MM.1S (cell line): ENCODE results near the gene ITGA8.
A peak's percentile ranks its signal among the peaks of the same experiment; 100 is the strongest.
"Not testable (repeated sequence)": the region's sequence is repeated elsewhere in the genome, so short reads cannot be mapped to it uniquely, and the experiment has no call there.

ENCODE experiments used
- DNase-seq: peaks from one replicate; pipeline ENCODE4 v3.0.0-alpha.2; 2015
- H2AFZ ChIP-seq: fragments of 300-600 bp; sonication (generic); 2 replicates; pipeline ENCODE4 v1.6.0; 2016; ENCODE audit warnings: antibody characterized with exemption, low read length
- H3F3A ChIP-seq: fragments of 300-600 bp; sonication (generic); 2 replicates; pipeline ENCODE4 v1.6.1; 2016; ENCODE audit warnings: mild to moderate bottlenecking, antibody characterized with exemption, low read length, moderate library complexity, mixed read lengths; ENCODE audit not compliant: insufficient read depth
- H3K27ac ChIP-seq: fragments of 300-600 bp; sonication (generic); 2 replicates; pipeline ENCODE4 v1.5.1; 2016; ENCODE audit warnings: mild to moderate bottlenecking, low read length
- H3K27me3 ChIP-seq: fragments of 300-600 bp; sonication (generic); replicated peaks from 2 replicates; pipeline ENCODE4 v1.6.0; 2016; ENCODE audit warnings: low read length; ENCODE audit not compliant: insufficient read depth
- H3K36me3 ChIP-seq: fragments of 300-600 bp; sonication (generic); replicated peaks from 2 replicates; pipeline ENCODE4 v1.6.1; 2016; ENCODE audit warnings: mild to moderate bottlenecking, low read length, mixed read lengths; ENCODE audit not compliant: insufficient read depth
- H3K4me1 ChIP-seq: fragments of 300-600 bp; sonication (generic); 2 replicates; pipeline ENCODE4 v1.6.1; 2016; ENCODE audit warnings: low read length, mixed read lengths
- H3K4me2 ChIP-seq: fragments of 300-600 bp; sonication (generic); 2 replicates; pipeline ENCODE4 v1.6.0; 2016; ENCODE audit warnings: low read depth, low read length
- H3K4me3 ChIP-seq: fragments of 300-600 bp; sonication (generic); 2 replicates; pipeline ENCODE4 v1.5.1; 2016; ENCODE audit warnings: low read length, mixed read lengths
- H3K79me2 ChIP-seq: fragments of 300-600 bp; sonication (generic); 2 replicates; pipeline ENCODE4 v1.6.1; 2016; ENCODE audit warnings: mixed run types, low read length, mixed read lengths
- H3K9ac ChIP-seq: fragments of 300-600 bp; sonication (generic); 2 replicates; pipeline ENCODE4 v1.6.1; 2016; ENCODE audit warnings: low read length, mixed read lengths
- H3K9me2 ChIP-seq: fragments of 300-600 bp; sonication (generic); replicated peaks from 2 replicates; pipeline ENCODE4 v1.6.1; 2016; ENCODE audit warnings: mild to moderate bottlenecking, low read length, mixed read lengths; ENCODE audit not compliant: insufficient read depth
- H3K9me3 ChIP-seq: fragments of 300-600 bp; sonication (generic); replicated peaks from 2 replicates; pipeline ENCODE4 v1.6.1; 2016; ENCODE audit warnings: mild to moderate bottlenecking, low read length, mixed read lengths; ENCODE audit not compliant: insufficient read depth
- H4K20me1 ChIP-seq: fragments of 300-600 bp; sonication (generic); 2 replicates; pipeline ENCODE4 v1.6.1; 2016; ENCODE audit warnings: mild to moderate bottlenecking, low read length, moderate library complexity, mixed read lengths; ENCODE audit not compliant: insufficient read depth
- EZH2 ChIP-seq: fragments of 300-600 bp; sonication (generic); optimal IDR thresholded peaks from 2 replicates; pipeline ENCODE3; 2017; ENCODE audit warnings: low read depth, mild to moderate bottlenecking, antibody characterized with exemption, low read length, mixed read lengths
- EZH2phosphoT487 ChIP-seq: fragments of 300-600 bp; sonication (generic); IDR thresholded peaks from 2 replicates; pipeline ENCODE4 v1.6.1; 2018; ENCODE audit warnings: antibody characterized with exemption, low read length
- TF ChIP-seq, protein P1 (sequence below): fragments of 300-600 bp; sonication (generic); IDR thresholded peaks from 2 replicates; pipeline ENCODE4 v1.5.1; 2016; ENCODE audit warnings: antibody characterized with exemption, low read length, mixed read lengths

Gene ITGA8

GRCh38 chr10:15587271-15587670, 132.5 kb downstream of the ITGA8 start:
- Histone ChIP-seq H3K79me2 (no peaks in the 10 kb centered on the region), H3K4me3 (no peak overlapping the region), H2AFZ (no peak overlapping the region), H3K4me1 (peaks cover 9% of the 10 kb centered on the region; the same call in 1 of the 2 replicates), H3K9me2 (no peaks in the 10 kb centered on the region), H3K27ac (no peak overlapping the region), H4K20me1 (0 out of 2 replicates have a peak, but pooled peaks cover 4% of the 10 kb centered on the region), H3K4me2 (no peak overlapping the region), H3K36me3 (0 out of 2 replicates have a peak, but pooled peaks cover 2% of the 10 kb centered on the region), H3K9ac (no peak overlapping the region), H3F3A (peaks cover 23% of the 10 kb centered on the region), H3K9me3 (no peaks in the 10 kb centered on the region), H3K27me3 (no peaks in the 10 kb centered on the region)
- DNase-seq = no peak
- TF ChIP-seq EZH2 = no peak
- TF ChIP-seq, protein P1, sequence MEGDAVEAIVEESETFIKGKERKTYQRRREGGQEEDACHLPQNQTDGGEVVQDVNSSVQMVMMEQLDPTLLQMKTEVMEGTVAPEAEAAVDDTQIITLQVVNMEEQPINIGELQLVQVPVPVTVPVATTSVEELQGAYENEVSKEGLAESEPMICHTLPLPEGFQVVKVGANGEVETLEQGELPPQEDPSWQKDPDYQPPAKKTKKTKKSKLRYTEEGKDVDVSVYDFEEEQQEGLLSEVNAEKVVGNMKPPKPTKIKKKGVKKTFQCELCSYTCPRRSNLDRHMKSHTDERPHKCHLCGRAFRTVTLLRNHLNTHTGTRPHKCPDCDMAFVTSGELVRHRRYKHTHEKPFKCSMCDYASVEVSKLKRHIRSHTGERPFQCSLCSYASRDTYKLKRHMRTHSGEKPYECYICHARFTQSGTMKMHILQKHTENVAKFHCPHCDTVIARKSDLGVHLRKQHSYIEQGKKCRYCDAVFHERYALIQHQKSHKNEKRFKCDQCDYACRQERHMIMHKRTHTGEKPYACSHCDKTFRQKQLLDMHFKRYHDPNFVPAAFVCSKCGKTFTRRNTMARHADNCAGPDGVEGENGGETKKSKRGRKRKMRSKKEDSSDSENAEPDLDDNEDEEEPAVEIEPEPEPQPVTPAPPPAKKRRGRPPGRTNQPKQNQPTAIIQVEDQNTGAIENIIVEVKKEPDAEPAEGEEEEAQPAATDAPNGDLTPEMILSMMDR = no peak
- TF ChIP-seq EZH2phosphoT487 = no peak

GRCh38 chr10:15585303-15585715, 134.4 kb downstream of the ITGA8 start:
- no peak overlapping the region for H3K9ac ChIP-seq
- no peaks in the 10 kb centered on the region; the same call in 1 of the 2 replicates for H3K36me3 ChIP-seq
- no peaks in the 10 kb centered on the region for H3K27me3 ChIP-seq
- H3K9me2 ChIP-seq = no peaks in the 10 kb centered on the region
- H3K79me2 ChIP-seq = no peaks in the 10 kb centered on the region
- H3K4me1 ChIP-seq = no peaks in the 10 kb centered on the region
- TF ChIP-seq, protein P1 = peak; percentile 96
- TF ChIP-seq EZH2phosphoT487 (no peak), EZH2 (no peak)
- no peak overlapping the region for H3K4me3 ChIP-seq
- H2AFZ ChIP-seq = no peak overlapping the region
- H3K27ac ChIP-seq = no peak overlapping the region
- DNase-seq = peak; percentile 81
- H3K9me3 ChIP-seq = no peaks in the 10 kb centered on the region
- H3F3A ChIP-seq = peaks cover 16% of the 10 kb centered on the region
- H4K20me1 ChIP-seq = no peaks in the 10 kb centered on the region
- H3K4me2 ChIP-seq = no peak overlapping the region

DNA sequence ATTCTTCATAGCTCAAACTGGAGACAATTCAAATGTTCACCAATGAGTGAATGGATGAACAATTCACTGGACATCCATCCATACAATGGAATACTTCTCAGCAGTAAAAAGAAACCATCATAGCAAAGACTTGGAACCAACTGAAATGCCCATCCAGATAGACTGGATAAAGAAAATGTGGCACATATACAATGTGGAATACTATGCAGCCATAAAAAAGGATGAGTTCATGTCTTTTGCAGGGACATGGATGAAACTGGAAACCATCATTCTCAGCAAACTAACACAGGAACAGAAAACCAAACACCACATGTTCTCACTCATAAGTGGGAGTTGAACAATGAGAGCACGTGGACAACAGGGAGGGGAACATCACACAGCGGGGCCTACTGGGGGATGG, 136.8 kb downstream of the ITGA8 start:
- H3K79me2 ChIP-seq, H3K27me3 ChIP-seq, H3K9me2 ChIP-seq, H3K9ac ChIP-seq, H3K4me1 ChIP-seq, H3K9me3 ChIP-seq, H2AFZ ChIP-seq, H3K36me3 ChIP-seq, H3K27ac ChIP-seq, H3K4me3 ChIP-seq, H3K4me2 ChIP-seq, H4K20me1 ChIP-seq, DNase-seq: not testable (repeated sequence)
- H3F3A ChIP-seq = peaks cover 16% of the 10 kb centered on the region

GRCh38 chr10:15579605-15580004, 140.1 kb downstream of the ITGA8 start:
- DNase-seq = no peak
- Histone ChIP-seq H3K4me1 (no peaks in the 10 kb centered on the region), H3K27me3 (no peaks in the 10 kb centered on the region), H3K36me3 (peaks cover 4% of the 10 kb centered on the region), H3K27ac (no peak overlapping the region), H3K9me3 (no peaks in the 10 kb centered on the region), H3K79me2 (no peaks in the 10 kb centered on the region), H3F3A (0 out of 2 replicates have a peak, but pooled peaks cover 3% of the 10 kb centered on the region), H3K9me2 (no peaks in the 10 kb centered on the region), H3K9ac (no peak overlapping the region), H2AFZ (no peak overlapping the region), H3K4me3 (no peak overlapping the region), H3K4me2 (no peak overlapping the region), H4K20me1 (no peaks in the 10 kb centered on the region)
- TF ChIP-seq EZH2phosphoT487 = no peak
- TF ChIP-seq, protein P1 = no peak
- no peak for TF ChIP-seq EZH2
